GM21723 (cell line): ENCODE data around the gene CENPC.
"Not testable (repeated sequence)": the region's sequence is repeated elsewhere in the genome, so short reads cannot be mapped to it uniquely, and the experiment has no call there.

ENCODE experiments used
- ATAC-seq: cut with Tn5 transposase; IDR thresholded peaks from one replicate; pipeline ENCODE4 v1.9.1; 2021; ENCODE audit warnings: mild to moderate bottlenecking, moderate library complexity; ENCODE audit not compliant: unreplicated experiment

CENPC gene

GRCh38 chr4:67554096-67554495, 8.8 kb upstream of the CENPC start:
- ATAC-seq: no peak

DNA sequence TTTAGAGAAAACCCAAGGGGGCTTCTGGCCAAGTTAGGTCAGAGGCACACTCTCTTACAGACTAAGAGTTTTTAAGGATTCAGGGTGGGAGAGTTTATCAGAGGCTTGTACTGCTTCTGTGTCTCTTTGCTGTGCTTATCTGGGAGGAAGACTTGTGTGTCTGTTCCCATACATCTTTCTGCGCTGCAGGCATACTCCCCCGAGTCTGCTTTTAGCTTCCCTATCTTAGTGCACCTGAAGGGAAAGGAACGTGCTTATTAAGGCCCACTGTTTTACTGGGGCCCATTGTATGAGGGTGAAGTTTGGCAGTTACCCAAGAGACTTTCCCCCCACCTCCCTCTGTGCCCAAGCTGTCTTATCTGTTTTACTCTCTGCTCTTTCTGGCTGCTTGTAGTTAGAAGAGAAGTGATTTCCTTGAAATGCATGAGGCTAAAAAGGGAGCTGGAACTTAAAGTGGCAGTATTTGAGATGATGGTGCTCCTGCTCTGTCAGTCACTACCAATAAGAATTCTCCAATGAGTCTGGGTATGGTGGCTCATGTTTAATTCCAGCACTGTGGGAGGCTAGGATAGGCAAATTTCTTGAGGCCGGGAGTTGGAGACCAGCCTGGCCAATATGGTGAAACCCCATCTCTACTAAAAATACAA, 7.0 kb upstream of the CENPC start:
- ATAC-seq: not testable (repeated sequence)

GRCh38 chr4:67550857-67551256, 5.6 kb upstream of the CENPC start:
- ATAC-seq: peak; percentile 32

DNA sequence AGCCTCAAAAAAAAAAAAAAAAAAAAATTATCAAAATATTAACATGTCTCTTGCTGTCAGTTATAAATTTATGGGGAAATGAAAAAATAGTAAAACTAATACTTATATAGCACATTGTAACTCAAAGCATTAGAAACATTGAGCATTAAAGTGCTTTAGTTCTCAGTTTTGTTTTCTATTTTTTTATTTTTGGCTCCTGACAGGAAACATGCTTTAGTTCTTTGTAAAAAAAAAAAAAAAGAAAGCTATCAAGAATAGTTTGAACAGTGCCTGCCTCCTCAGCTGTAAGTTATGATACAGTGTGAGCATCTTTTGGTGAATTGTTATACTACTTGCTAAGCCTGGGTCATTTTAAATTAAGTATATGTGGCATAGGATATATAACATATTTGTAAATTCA, 5.1 kb upstream of the CENPC start:
- peak; percentile 54 for ATAC-seq

- peak; percentile 33 for ATAC-seq
These were observed 3.8 kb upstream of the CENPC start for GRCh38 chr4:67549123-67549522.

DNA sequence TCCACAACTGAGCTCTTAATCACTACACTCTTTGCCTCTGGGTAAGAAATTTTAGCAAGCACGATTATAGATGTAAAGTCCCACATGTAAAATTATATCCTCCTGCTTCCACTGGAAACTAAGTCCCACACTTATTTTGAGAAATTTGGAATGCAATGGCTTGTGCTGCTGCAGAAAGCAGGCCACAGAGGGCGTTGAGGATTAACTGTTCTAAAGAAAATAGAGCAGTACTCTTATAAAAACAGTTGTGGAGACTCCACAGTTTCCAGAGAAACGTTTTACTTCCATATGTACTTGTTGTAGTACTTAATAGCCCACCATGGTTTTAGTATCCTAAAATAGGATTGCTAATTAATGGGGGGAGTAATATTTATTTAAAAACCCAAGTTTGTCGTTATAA, 1.7 kb upstream of the CENPC start:
- ATAC-seq: no peak

DNA sequence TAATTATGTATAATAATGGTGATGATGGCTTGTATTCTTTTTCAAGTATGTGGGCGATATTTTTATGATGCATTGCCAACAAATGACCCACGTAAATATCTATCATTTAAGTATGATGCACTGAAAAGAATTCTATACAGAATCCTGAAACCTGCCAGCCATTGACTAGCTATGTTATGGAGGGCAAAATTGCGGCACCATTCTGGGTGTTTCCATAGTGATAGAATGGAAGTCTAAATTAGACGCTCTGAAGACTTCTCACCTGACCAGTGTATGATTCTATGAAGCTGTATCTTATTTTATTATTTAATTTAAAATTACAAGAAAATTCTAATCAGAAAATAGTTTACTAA, 677 bp upstream of the CENPC start:
- ATAC-seq: no peak

DNA sequence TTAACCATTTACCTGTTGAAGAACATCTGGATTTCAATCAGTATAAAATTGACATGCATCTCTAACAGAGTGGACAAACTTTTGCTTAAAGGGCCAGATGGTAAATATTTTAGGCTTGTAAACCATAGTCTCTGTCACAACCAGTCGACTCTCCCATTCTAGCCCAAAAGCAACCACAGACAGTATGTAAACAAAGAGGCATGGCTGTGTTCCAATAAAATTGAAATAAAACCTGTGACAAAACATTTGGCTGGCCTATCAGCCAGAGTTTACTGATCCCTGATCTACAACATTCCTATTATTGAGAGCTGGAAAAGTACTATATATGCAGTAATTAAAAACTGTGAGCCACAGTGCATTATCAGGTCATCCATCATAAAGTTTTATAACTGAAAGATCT, 3.2 kb downstream of the CENPC start:
- no peak for ATAC-seq

DNA sequence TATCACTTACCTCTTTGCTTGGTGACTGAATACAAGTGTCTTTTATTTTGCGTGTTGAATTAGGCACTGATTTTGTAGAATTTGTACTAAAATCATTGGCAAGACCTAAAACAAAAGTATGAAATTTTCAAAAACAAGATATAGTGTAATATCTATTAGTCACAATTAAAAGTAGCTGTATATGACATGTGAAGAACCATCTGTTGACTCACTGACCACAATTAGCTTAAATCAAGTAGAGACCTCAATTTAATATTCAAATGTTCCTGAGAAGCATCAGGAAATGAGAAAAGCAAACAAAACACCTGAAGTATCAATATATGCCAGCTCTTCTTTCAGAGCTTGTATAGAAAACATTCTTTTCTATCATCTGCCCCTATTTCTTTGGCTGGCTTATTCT, 5.5 kb downstream of the CENPC start:
- ATAC-seq: no peak

DNA sequence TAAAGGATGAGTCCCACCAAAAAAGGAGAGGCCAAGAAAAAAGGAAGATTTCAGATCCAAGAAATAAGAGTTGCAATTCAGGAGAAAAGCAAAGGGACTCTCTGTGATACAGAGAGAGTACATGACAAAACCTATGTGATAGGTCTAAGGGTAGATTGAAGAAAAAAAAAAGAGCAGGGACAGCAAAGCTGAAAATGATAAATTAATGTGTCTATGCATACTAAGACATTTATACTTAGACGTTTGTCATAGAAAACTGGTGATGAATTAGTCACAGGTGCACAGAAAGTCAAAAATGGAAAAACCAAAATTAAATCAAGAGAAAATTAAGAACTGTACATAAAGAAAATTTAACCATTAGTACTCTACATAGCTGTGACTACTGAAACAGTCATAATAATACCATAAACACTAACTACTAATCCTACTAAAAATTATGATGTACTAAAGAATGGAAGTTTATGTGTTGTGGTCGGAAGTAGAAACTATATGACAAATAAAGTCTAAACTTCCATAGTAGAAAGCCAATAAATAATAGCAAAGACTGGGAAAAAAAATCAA, 9.9 kb downstream of the CENPC start:
- no peak for ATAC-seq

DNA sequence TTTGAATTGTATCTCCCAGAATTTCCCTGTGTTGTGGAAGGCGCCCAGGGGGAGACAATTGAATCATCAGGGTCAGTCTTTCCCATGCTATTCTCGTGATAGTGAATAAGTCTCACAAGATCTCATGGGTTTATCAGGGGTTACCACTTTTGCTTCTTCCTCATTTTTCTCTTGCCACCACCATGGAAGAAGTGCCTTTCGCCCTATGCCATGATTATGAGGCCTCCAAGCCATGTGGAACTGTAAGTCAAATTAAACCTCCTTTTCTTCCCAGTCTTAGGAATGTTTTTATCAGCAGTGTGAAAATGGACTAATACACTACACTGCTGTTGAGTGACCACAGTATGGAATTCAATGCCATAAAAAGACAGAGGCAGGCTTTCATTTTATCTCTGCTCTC, 12.2 kb downstream of the CENPC start:
- no peak for ATAC-seq

GRCh38 chr4:67532397-67532796, 12.9 kb downstream of the CENPC start:
- ATAC-seq: not testable (repeated sequence)

DNA sequence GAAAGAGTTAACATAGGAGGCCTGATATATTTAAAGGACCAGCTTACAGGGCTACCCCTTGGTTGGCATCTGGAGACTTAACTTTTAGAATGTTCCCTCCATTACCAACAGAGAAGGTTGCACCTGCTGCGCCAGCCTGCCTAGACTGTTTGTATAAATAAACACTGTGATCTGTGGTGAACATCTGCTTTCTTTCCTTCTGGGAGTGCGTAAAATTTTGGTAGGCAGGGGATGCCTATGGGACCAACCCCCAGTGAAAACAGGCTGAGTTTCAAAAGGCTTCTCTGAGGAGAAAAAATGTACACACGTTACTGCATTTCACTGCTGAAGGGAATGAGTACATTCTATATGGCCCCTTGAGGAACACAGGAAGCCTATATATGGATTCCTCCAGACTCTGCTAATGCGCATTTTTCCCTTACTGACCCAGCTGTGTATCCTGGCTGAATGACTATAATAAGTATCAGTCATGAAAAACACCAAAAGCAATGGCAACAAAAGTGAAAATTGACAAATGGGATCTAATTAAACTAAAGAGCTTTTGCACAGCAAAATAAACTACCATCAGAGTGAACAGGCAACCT, 13.8 kb downstream of the CENPC start:
- no peak for ATAC-seq

- ATAC-seq: not testable (repeated sequence)
These were observed 21.2 kb downstream of the CENPC start for GRCh38 chr4:67524140-67524539.

DNA sequence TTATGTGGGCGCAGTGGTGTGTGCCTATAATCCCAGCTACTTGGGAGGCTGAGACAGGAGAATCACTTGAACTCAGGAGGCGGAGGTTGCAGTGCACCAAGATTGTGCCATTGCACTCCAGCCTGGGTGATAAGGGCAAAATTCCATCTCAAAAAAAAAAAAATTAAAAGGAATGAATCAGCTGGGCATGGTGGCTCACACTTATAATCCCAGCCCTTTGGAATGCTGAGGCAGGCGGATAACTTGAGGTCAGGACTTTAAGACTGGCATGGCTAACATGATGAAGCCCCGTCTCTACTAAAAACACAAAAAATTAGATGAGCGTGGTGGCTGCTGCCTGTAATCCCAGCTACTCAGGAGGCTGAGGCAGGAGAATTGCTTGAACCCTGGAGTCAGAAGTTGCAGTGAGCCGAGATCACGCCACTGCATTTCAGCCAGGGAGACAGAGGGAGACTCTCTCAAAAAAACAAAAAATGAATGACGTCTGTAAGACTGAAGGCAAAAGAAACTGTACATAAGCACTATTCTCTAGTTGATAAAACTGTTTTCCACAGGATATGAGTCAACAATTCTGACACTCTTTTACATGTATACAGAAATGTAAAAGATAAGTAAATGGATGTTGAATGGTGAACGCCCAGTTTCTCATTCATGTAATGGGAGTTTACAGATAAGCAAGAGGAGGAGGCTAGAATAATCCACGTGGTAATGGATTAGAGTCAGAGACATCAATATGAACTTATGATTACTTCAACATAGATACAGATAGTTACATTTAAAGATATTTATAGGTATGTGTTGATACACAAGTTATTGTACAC, 22.2 kb downstream of the CENPC start:
- ATAC-seq: no peak

GRCh38 chr4:67522230-67522629, 23.1 kb downstream of the CENPC start:
- no peak for ATAC-seq

- no peak for ATAC-seq
These were observed 23.8 kb downstream of the CENPC start for GRCh38 chr4:67521506-67521905.

DNA sequence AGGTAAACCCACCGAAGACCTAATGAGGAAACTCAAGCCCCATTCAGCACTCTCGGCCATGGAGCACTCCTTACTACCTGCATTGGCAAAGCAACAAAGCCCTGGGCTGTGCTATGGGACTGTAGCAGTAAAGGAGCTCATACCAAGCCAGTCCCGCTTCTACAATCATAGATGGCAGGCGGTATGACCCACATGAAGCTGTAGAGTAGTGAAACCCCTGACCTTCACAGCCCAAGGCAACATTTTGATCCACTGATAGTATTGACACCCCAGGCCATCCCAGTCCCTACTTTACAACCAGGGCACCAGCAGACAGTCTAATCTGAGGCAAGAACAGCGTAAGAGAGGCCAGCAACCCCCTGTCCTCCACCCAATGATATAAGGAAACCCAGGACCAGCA, 25.2 kb downstream of the CENPC start:
- ATAC-seq: no peak

DNA sequence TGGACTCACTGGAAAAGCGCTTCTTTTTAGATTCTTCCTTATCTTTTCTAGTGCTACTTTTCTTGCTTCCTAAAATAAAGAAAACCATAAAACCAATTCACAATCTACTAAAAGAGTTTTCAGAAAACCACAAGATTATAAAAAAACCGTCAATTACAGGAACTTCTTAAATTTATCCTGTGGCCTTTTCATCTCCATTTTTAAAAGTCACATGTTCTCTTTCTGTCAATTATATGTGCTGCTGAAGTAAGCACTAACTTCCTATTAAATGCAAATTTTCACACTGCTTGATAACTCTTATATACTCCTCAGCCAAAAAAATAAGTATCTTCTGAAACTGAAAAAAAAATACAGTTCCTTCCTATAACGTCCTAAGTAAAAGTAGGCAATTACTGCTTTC, 32.8 kb downstream of the CENPC start:
- no peak for ATAC-seq

GRCh38 chr4:67500373-67500772, 44.9 kb downstream of the CENPC start:
- no peak for ATAC-seq

GRCh38 chr4:67499799-67500198, 45.5 kb downstream of the CENPC start:
- ATAC-seq: peak; percentile 80
